HG02938 (cell line): ENCODE measurements around the gene SLC13A2.

Experiments
- ATAC-seq: cut with Tn5 transposase; IDR thresholded peaks from one replicate; pipeline ENCODE4 v1.9.1; 2021; ENCODE audit warnings: mild to moderate bottlenecking, moderate library complexity; ENCODE audit not compliant: unreplicated experiment

The SLC13A2 gene

GRCh38 chr17:28470266-28470913 lies 3.1 kb upstream of the SLC13A2 start:
- no peak for ATAC-seq

GRCh38 chr17:28470914-28471366 lies 2.5 kb upstream of the SLC13A2 start:
- ATAC-seq = no peak

GRCh38 chr17:28471531-28472342 lies 1.7 kb upstream of the SLC13A2 start:
- no peak for ATAC-seq

GRCh38 chr17:28472871-28473497 lies 460 bp upstream of the SLC13A2 start:
- ATAC-seq = no peak

- ATAC-seq = no peak
Measured at GRCh38 chr17:28474111-28474531, 677 bp downstream of the SLC13A2 start.

GRCh38 chr17:28475151-28475900 lies 1.9 kb downstream of the SLC13A2 start:
- no peak for ATAC-seq

GRCh38 chr17:28476076-28476865 lies 2.8 kb downstream of the SLC13A2 start:
- no peak for ATAC-seq

GRCh38 chr17:28477928-28478327 lies 4.5 kb downstream of the SLC13A2 start:
- ATAC-seq = no peak

- no peak for ATAC-seq
Measured at GRCh38 chr17:28478712-28479615, 5.5 kb downstream of the SLC13A2 start.

GRCh38 chr17:28480278-28480677 lies 6.8 kb downstream of the SLC13A2 start:
- ATAC-seq = no peak

GRCh38 chr17:28480799-28481571 lies 7.5 kb downstream of the SLC13A2 start:
- ATAC-seq = no peak

GRCh38 chr17:28482551-28483199 lies 9.2 kb downstream of the SLC13A2 start:
- no peak for ATAC-seq

- ATAC-seq = peak; percentile 82
Measured at GRCh38 chr17:28484296-28484695, 10.9 kb downstream of the SLC13A2 start.

GRCh38 chr17:28485049-28485448 lies 11.6 kb downstream of the SLC13A2 start:
- ATAC-seq = no peak

- ATAC-seq = no peak
Measured at GRCh38 chr17:28487881-28488532, 14.6 kb downstream of the SLC13A2 start.

GRCh38 chr17:28488533-28489276 lies 15.3 kb downstream of the SLC13A2 start:
- no peak for ATAC-seq

GRCh38 chr17:28491286-28491685 lies 17.8 kb downstream of the SLC13A2 start:
- ATAC-seq = no peak
